GM11168 (cell line): ENCODE measurements around the gene IAH1.

ENCODE experiments used
- in situ Hi-C: fragments of 300-500 bp; cut with MboI; formaldehyde crosslinking; loops from one replicate; pipeline ENCODE4 v1.12.0; 2022; ENCODE audit warnings: low sequenced_read_pairs; ENCODE audit not compliant: unreplicated experiment

Gene IAH1

GRCh38 chr2:9524291-9524690 is 49.9 kb downstream of the IAH1 start:
- in situ Hi-C loops = no loop called here

- in situ Hi-C loops = no loop called here
These were observed 50.9 kb downstream of the IAH1 start for GRCh38 chr2:9525266-9525665.

GRCh38 chr2:9527995-9528787 is 53.8 kb downstream of the IAH1 start:
- in situ Hi-C loops = no loop called here

GRCh38 chr2:9532421-9532820 is 58.1 kb downstream of the IAH1 start:
- in situ Hi-C loops = no loop called here

GRCh38 chr2:9533663-9534062 is 59.3 kb downstream of the IAH1 start:
- in situ Hi-C loops = no loop called here

- in situ Hi-C loops = no loop called here
These were observed 60.8 kb downstream of the IAH1 start for GRCh38 chr2:9535177-9535576.

- in situ Hi-C loops = no loop called here
These were observed 62.2 kb downstream of the IAH1 start for GRCh38 chr2:9536504-9536903.

- in situ Hi-C loops = no loop called here
These were observed 63.7 kb downstream of the IAH1 start for GRCh38 chr2:9538000-9538507.
